Activated CD4-positive, alpha-beta T cell treated with anti-CD3 and anti-CD28 coated beads, Interleukin-2, Interleukin-6, amounts not matched to agents 100 ng/mL and 50 ng/mL, durations not matched to agents 16 hours and 8 hours (primary cell): ENCODE results near the gene CYP4A22.
A peak's percentile ranks its signal among the peaks of the same experiment; 100 is the strongest.
"Not testable (repeated sequence)": the region's sequence is repeated elsewhere in the genome, so short reads cannot be mapped to it uniquely, and the experiment has no call there.

ENCODE experiments used
- DNase-seq: peaks from one replicate; pipeline ENCODE4 v3.0.0-alpha.2; 2020

The CYP4A22 gene

GRCh38 chr1:47137198-47137597 is at the start of gene CYP4A22:
Gene CYP4A22 (plus strand): TSS chr1:47137441. CDS start chr1:47137486, 45 bp downstream.
- DNase-seq: no peak

- DNase-seq: peak; percentile 58
Observed at GRCh38 chr1:47089356-47089755, 47.9 kb upstream of the CYP4A22 start.

GRCh38 chr1:47091476-47091875 is 45.8 kb upstream of the CYP4A22 start:
- not testable (repeated sequence) for DNase-seq

- no peak for DNase-seq
Observed at GRCh38 chr1:47104816-47105215, 32.4 kb upstream of the CYP4A22 start.

GRCh38 chr1:47106792-47107191 is 30.4 kb upstream of the CYP4A22 start:
- DNase-seq: no peak

GRCh38 chr1:47107851-47108574 is 29.2 kb upstream of the CYP4A22 start:
- not testable (repeated sequence) for DNase-seq

- not testable (repeated sequence) for DNase-seq
Observed at GRCh38 chr1:47109482-47109881, 27.8 kb upstream of the CYP4A22 start.

GRCh38 chr1:47113178-47113577 is 24.1 kb upstream of the CYP4A22 start:
- no peak for DNase-seq

- DNase-seq: not testable (repeated sequence)
Observed at GRCh38 chr1:47121039-47121438, 16.2 kb upstream of the CYP4A22 start.

GRCh38 chr1:47124834-47125233 is 12.4 kb upstream of the CYP4A22 start:
- not testable (repeated sequence) for DNase-seq

GRCh38 chr1:47126997-47127396 is 10.2 kb upstream of the CYP4A22 start:
- not testable (repeated sequence) for DNase-seq

- DNase-seq: no peak
Observed at GRCh38 chr1:47128221-47128620, 9.0 kb upstream of the CYP4A22 start.

GRCh38 chr1:47128854-47129253 is 8.4 kb upstream of the CYP4A22 start:
- not testable (repeated sequence) for DNase-seq

GRCh38 chr1:47129489-47130230 is 7.6 kb upstream of the CYP4A22 start:
- not testable (repeated sequence) for DNase-seq

- not testable (repeated sequence) for DNase-seq
Observed at GRCh38 chr1:47132665-47133064, 4.6 kb upstream of the CYP4A22 start.

- DNase-seq: no peak
Observed at GRCh38 chr1:47137925-47138615, 829 bp downstream of the CYP4A22 start.

GRCh38 chr1:47140358-47140757 is 3.1 kb downstream of the CYP4A22 start:
- not testable (repeated sequence) for DNase-seq

GRCh38 chr1:47143654-47144053 is 6.4 kb downstream of the CYP4A22 start:
- not testable (repeated sequence) for DNase-seq

GRCh38 chr1:47146495-47146894 is 9.3 kb downstream of the CYP4A22 start:
- DNase-seq: not testable (repeated sequence)

- no peak for DNase-seq
Observed at GRCh38 chr1:47147047-47147785, 10.0 kb downstream of the CYP4A22 start.

- DNase-seq: not testable (repeated sequence)
Observed at GRCh38 chr1:47149162-47149561, 11.9 kb downstream of the CYP4A22 start.

GRCh38 chr1:47156457-47156856 is 19.2 kb downstream of the CYP4A22 start:
- not testable (repeated sequence) for DNase-seq

- DNase-seq: not testable (repeated sequence)
Observed at GRCh38 chr1:47157957-47158356, 20.7 kb downstream of the CYP4A22 start.
